ENCODE results near the gene KCNJ10.

The KCNJ10 gene

DNA sequence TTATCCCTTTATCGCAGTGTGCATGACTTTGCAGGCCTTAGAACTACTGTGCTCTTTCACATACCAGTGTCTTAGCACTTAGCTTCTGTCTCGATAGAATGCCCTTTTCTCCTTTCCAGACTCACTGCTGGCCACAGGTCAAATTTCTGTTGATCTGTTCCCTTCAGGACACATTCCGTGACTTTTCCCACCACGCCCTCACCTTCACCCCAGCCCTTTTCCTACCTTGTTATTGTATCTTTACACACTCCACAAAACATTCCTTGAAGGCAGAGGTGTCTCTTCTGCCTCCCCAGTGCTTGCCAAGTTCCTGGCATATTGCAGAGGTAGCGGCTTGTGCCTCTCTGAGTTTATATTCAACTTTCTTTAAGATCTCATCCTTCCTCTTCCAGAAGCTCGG lies 120.8 kb downstream of the KCNJ10 start:
- H3K4me3 ChIP-seq (ENCODE audit: low read depth, low read length) = no peak overlapping the region
- no peaks in the 10 kb centered on the region for H3K36me3 ChIP-seq
- DNase-seq = no peak
- no peaks in the 10 kb centered on the region for H3K27me3 ChIP-seq (ENCODE audit: insufficient read depth, low read depth, severe bottlenecking)
- TF ChIP-seq, protein P1, sequence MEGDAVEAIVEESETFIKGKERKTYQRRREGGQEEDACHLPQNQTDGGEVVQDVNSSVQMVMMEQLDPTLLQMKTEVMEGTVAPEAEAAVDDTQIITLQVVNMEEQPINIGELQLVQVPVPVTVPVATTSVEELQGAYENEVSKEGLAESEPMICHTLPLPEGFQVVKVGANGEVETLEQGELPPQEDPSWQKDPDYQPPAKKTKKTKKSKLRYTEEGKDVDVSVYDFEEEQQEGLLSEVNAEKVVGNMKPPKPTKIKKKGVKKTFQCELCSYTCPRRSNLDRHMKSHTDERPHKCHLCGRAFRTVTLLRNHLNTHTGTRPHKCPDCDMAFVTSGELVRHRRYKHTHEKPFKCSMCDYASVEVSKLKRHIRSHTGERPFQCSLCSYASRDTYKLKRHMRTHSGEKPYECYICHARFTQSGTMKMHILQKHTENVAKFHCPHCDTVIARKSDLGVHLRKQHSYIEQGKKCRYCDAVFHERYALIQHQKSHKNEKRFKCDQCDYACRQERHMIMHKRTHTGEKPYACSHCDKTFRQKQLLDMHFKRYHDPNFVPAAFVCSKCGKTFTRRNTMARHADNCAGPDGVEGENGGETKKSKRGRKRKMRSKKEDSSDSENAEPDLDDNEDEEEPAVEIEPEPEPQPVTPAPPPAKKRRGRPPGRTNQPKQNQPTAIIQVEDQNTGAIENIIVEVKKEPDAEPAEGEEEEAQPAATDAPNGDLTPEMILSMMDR (IDR thresholded peaks at IDR 0.05; ENCODE audit: low read depth, low read length) = no peak
- H3K9me3 ChIP-seq (ENCODE audit: severe bottlenecking) = no peaks in the 10 kb centered on the region
- H3K27ac ChIP-seq = no peak overlapping the region

Measured in WERI-Rb-1 (cell line).